Embryonic facial prominence (tissue), 1 donor: ENCODE measurements around the gene UBALD2.
"Not testable (repeated sequence)": the region's sequence is repeated elsewhere in the genome, so short reads cannot be mapped to it uniquely, and the experiment has no call there.

ENCODE experiments used
- DNase-seq: peaks from one replicate; pipeline ENCODE4 v3.0.0-alpha.2; 2016; ENCODE audit errors: extremely low spot score

Gene UBALD2

DNA sequence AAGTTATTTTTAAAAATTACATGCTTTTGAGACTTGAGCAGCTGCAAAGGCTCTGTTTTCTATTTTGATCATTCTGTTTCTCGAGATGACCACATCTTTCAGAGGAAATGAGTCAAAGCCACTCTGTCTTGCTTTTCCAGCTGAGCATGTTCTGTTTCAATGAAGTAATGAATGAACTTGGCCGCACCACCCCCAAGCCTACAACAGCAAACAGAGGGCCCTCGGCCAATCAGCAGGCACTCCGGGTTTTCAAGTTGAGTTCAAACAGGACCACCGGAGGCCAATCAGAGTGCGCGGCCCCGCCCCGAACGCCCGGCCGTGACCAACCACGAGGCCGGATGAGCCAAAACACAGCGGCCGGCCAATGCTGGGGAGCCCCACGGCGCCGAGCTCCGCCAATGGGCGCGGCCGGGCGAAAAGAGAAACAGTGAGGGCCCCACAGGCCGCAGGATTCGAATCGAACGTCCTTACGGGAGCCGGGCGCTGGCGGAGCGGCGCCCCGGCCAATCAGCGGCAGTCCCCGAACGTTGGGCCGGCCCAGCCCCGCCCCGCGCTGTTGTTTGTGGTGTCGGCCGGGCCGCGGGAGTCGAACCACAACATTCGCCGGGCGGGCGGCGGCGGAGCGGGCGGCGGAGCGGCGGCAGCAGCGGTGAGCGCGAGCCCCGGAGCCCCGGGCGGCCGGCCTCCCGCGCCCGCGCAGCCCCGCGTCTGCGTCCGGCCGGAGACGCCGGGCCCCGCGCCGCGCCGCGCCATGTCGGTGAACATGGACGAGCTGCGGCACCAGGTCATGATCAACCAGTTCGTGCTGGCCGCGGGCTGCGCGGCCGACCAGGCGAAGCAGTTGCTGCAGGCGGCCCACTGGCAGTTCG is at the start of gene UBALD2:
UBALD2 (plus strand) TSS at position 594 of the 869 bp plus-strand sequence; CDS start at position 752, 158 bp downstream.
- DNase-seq = peak; percentile 90

DNA sequence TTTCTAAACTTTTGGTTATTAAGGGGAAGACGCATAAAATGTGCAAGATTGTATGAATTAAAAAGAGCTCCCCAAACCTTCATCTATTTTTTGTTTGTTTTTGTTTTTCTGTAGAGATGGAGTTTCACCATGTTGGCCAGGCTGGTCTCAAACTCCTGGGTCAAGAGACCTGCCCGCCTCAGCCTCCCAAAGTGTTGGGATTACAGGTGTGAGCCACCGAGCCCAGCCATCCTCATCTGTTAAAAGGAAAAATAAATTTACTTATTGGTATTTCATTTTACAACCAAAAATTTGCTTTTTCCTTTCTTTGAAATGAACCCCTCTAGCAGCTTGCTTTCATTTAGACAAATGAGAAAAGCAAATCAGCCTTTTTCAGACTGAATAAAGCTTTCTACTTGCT is 48.1 kb upstream of the UBALD2 start:
- DNase-seq = no peak

DNA sequence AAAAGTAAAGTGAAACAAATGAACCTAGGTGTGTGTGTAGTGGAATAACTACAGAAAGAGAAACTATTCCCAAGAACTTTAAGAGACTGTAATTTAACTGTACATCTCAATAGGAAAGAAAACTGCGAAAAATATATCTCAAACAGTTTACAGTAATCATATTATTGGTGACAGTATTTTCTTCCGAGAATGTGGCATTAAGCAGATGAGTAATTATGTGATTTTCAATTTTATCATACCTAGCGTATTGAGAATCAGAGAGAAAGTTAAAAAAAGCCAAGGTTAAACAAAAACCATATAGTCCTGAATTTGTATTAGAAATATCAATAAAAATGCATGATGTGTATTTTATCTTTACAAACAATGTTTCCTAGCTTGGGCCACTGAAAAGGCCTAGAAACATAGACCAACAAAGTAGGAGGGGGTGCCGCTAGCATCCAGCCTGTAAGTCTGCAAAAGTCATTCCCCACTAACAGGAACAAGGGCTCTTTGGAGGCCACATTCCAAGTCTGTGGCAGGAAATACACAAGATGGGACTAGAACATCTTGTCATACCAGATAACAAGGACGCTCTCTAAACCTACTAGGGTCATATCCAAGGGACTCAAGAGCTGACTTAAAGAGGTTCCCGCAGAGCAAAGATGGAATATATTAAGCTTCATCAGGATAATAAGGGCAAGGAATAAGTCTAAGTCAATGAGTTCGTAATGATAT is 45.3 kb upstream of the UBALD2 start:
- no peak for DNase-seq

DNA sequence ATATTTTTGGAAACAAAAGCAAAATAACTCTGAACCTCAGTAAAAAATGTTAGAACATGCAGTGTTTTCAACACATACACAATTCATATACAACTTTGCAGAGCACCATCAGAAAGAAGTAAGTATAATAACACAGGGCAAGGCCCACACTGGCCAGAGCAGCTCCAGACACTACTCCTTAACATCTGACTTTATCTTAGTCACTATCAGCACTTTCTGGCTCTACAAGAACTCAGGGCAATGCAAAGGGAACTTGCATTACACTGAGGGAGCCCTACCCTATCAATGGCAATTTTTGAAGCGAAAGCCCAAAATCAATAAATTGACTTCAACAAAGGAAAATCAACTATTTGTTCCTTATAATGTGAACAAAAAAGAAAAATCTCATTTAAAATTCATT is 41.3 kb upstream of the UBALD2 start:
- no peak for DNase-seq

DNA sequence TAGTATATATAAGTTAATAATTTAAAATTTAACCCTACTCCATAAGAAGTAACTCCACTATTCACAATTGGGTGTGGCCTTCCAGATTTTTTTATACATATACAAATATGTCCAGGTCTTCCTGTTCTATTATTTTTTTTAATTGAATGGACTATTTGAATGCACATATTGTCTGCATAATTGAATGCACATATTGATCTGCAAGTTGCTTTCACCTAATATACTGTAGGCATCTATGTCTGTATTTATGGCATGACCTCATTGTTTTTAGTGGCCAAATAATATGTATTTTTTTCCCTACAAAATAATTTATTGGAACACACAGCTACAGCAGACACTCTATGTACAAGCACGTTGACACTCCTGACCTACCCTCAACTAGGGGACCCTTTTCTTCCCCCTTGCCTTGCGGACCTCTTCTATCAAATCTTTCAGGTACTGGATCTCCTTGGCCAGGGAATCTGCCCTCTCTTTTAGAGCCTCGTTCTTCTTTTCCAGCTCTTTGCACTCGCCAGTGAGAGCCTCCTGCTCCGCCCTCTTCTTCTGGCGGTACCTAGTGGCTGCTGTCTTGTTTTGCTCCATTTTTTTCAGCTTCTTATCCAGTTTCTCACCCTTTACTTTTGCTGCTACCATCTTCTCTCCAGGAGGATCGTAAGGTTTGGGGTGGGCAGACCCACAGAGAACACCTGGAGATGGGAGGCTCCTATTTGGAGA is 39.6 kb upstream of the UBALD2 start:
- not testable (repeated sequence) for DNase-seq

DNA sequence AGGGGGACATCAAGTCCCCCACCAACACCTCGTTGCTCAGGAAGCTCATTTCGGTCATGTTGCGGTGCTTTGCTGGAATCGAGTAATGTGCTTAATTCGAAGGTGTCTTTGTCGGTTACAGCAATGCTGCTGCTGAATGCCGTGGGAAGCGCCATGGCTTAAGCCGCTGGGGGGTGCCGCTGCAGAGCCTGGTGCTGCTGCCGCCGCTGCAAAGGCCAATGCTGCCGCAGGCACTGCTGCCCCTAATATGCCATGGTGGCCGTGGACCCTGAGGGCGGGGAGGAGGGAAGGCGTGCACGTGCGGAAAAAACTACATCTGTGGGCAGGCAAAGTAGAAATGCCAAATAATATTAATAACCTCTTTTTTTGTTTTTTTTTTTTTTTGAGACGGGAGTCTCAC is 38.4 kb upstream of the UBALD2 start:
- DNase-seq = not testable (repeated sequence)

DNA sequence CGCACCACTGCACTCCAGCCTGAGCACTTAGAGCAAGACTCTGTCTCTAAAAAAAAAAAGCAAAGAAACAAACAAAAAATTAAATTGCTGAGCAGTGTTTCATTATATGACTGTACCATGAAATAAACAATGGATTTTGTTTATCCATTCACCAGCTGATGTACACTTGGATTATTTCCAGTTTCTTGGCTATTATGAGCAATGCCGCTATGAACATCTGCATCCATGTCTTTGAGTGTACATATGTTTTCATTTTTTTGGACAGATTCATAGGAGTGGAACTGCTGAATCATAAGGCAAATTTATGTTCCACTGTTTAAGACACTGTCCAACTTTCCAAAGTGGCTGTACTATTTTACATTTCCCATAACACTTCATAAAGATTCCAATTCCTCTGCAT is 32.8 kb upstream of the UBALD2 start:
- no peak for DNase-seq

DNA sequence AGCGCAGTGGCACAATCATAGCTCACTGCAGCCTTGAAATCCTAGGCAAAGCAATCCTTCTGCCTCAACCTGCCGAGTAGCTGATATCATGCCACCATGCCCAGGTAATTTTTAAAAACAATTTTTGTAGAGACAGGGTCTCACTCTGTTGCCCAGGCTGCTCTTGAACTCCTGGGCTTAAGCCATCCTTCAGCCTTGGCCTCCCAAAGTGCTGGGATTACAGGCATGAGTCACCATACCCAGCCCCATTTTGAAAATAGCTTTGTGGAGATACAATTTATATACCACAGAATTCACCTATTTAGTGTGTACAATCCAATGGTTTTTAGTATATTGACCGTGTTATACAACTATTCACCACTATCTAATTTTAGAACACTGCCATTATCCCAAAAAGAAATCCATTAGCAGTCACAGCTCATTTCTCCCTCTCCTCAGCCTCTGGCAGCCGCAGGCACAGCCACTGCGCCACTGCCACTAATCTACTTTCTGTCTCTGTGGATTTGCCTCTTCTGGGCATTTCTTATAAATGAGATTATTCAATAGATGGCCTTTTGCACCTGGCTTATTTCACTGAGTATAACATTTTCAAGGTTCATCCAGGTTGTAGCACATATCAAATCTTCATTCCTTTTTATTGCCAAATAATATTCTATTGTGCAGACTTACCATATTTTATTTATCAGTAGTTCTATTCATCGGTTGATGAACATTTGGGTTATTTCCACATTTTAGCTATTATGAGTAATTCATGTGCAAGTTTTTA is 31.4 kb upstream of the UBALD2 start:
- DNase-seq = no peak

DNA sequence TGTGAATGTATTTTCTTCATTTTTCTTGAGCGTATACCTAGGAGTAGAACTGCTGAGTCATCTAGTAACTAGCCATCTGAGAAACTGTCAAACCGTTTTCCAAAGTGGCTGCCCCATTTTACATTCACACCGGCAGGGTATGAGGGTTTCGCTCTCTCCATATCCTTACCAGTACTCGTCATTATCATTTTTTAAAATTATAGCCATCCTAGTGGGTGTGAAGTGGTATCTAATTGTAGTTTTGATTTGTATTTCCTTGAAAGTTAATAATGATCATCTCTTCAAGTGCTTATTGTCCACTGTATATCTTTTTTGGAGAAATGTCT is 30.8 kb upstream of the UBALD2 start:
- DNase-seq = no peak

DNA sequence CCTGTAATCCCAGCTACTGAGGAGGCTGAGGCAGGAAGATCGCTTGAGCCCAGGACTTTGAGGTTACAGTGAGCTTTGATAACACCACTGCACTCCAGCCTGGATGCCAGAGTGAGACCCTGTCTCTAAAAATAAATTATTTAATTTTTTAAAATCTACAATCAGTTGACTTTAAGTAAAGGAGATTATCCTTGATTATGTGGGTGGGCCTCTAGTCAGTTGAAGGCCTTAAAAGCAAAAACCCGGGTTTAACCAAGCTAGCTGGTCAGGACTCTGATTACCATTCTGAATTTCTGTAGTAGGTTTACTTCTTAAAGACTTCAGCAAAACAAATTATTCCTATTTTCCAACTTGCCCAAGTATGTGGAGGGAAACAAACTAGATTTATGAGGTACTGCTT is 29.3 kb upstream of the UBALD2 start:
- no peak for DNase-seq

DNA sequence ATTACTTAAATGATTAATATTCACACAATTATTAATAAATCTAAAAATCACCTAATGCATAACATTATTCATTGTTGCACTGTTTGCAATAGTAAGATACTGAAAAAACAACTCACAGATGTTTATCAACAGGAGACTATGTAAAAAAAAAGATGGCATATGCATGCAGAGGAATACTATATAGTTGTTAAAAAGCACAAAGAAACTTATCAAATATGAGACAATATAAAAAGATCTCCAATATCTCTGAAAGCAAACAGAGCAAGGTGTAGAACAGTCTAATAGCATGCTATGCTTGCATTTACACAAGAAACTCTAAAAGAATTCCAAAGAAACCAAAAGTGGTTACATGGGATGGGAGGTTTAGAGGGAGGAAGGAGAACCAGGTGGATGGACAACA is 28.5 kb upstream of the UBALD2 start:
- DNase-seq = no peak

DNA sequence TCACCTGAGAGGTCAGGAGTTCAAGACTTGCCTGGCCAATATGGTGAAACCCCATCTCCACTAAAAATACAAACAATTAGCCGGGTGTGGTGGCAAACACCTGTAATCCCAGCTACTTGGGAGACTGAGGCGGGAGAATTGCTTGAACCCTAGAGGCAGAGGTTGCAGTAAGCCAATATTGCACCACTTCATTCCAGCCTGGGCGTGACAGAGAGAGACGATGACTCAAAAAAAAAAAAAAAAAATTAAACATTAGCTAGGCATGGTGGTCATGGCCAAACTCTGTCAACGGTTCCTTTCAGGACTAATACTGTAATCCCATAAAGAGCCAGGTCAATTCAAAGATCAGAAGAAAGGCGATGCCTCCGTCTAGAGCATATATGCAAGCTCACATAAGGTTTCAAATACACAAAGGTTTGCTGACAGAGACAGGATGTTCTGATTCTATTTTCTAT is 27.3 kb upstream of the UBALD2 start:
- no peak for DNase-seq

DNA sequence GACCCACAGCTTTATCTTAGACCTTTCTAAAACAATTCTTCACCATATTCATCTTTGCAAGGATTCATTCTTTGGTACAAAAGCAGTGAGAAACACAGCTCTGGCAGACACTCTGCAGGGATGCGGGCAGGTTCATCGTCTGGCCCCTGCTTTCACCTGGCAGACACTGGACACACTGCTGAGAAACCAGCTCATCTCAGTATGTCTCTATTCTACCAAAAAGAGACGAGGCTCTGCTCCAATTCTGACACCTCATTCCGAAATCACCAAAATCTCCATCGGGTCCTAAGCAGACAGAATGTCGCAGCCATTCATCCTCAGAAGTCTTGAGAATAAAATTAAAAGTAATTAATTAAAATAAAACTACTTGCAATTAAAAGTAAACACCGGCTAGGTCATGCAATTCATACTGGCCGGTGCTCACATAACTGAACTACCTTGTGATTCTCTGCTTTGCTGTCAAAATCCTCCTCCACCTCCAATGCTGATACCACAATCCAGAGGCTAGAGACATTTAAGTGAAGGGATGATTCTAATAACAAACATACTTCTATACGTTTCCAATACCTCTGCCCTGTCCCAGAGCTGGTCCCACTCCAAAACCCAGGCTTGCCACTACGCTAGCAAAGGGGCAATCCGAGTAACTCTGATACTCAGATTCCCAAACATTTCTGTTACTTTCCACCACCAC is 26.2 kb upstream of the UBALD2 start:
- no peak for DNase-seq

DNA sequence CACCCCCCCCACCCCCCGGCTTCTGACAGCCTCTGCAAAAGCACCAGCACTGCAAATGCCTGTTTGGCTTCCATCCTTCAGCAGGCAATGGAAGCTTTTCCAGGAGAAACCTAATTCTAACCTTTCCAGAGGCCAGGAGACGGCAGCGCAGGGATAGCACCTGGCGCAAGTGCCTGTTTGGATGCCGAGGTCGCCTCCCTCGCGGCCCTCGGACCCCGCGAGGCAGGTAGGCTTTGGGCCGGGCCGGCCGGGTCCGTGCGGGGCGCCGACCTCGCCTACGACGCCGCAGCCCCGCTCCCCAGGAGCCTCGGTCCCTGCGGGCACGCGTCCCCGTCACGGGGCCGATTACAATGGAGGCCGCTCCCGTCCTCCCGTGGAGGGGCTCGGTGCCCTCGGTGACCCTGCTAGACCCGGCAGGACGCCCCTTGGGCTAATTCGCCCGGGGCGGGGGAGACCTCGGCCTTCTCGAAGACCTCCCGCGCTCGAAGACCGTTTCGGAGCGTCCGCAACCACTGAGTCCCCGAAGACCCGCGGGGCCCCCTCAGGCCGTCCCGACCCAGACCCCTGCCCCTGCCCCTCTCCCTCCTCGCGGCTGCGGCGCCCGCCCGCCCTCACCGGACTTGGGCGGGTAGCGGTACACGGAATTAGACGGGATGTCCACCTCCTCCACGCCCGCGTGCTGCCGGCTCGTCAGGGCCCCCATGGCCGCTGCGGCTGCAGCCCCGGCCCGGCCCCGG is 25.4 kb upstream of the UBALD2 start:
- DNase-seq = no peak

DNA sequence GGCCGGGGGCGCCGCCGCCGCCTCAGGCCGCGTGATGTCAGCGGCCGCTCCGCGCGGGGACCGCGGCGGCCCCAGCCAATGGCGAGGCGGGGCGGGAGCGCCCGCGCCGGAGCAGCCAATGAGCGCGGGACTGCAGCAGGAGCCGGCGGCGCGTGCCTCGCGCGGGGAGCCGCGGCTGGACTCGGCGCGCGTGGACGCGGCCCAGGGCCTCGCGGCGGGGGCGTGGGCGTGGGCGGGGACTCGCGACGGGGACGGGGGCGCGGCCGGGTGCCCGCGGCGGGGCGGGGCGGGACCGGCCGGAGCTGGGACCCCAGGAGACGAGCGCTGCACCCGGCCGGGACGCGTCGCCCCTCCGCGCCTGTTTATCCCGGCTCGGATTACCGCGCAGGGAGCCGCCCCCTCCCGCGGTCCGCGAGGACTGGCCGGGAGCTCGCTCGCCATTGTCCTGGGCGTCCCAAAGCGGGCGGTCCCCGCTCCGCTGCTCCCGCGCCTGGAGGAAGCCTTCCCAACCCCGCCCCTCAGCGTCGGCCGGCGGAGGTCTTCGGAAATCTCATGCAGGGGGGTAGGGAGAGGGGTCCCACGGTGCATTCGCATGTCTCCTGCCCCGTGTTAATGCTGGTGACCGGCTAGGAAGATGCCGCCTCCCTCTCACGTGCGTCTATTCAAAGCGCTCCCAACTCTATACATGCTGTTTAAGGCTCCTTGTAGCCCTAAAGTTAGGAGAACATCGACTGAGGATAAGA is 24.5 kb upstream of the UBALD2 start, which contains the start of gene RNF157:
RNF157 (minus strand) TSS at position 33 of the 743 bp plus-strand sequence. CDS start 253 bp downstream, outside the sequence.
- DNase-seq = no peak

DNA sequence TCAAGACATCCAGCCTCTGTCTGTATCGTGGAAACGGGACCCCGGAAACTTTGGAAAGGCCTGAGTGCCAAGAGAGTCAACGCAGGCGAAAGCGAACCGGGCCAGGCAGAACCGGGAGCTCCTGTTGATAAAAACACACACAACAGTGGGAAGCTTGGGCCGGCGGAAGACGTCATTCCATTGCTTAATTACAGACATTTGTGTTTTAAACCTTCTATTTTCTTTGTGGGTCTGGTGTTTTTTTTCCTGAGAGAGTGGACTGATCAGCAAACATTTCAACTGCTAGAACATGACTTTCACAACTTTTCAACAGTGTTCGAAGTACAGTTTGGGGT is 24.0 kb upstream of the UBALD2 start:
- DNase-seq = no peak

DNA sequence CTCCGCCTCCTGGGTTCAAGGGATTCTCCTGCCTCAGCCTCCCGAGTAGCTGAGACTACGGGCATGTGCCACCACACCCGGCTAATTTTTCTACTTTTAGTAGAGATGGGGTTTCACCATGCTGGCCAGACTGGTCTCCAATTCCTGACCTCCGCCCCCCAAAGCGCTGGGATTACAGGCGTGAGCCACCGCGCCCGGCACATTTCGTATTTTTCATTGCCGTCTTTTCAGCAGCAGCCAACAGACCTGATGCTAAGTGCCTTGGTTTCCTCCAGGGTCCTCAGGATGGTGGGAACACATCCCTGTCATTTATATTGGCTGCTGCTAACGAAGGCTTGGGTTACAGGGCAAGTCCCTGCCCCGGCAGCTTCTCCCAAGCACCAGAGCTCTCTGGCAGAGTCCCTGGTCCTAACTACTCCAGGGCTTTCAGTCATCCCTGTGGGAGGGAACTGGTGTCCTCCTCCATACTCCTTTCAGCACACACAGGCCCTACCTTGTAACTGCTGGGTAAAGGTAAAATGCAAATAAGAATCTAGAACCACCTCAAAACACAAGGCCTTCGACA is 23.4 kb upstream of the UBALD2 start:
- DNase-seq = no peak

DNA sequence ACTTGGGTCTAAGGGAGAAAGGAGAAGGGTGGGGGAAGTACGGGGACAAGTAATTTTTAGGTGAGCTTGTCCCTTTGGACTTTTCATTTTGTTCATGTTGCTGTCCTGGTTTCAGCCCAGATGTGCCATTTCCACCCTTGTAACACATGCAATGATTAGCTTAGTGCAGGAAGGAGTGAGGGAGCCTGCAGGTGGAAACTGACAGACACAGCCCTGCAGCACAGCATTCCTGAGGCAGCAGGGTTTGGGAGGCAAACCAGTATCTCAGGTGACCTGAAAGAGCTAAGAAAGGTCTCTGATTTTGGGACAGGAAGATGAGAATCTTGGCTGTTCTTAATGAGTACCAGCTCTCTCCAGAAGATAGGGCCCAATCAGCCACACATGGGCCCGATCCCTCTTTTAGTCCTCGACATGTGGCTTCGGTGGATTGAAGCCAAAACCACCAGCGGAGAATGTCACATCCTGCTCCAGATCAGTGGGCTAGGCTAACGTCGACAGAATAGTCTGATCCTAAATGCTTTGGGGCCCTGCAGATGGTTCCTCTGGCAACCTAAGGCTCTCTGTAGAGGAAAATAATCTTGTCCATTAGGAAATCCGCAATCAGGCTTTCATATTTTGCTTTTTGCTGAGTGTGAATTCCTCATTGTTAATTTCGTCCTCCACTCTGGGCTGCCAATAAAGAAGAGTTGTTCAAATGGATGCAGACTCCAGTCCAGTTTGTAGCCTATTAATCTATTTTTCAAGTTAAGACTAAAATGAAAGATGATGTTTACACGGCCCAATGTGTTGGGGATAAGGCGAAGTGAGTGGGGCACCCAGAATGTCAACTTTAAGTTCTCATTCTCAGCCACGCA is 21.1 kb upstream of the UBALD2 start:
- DNase-seq = no peak
